HepG2 (cell line): ENCODE data around the gene PGPEP1. TPM values are rescaled to one million over a fixed set of nuclear protein-coding genes. Genes with fewer than 3 reads are reported as not detected.
A peak's percentile ranks its signal among the peaks of the same experiment; 100 is the strongest.

Source experiments
- ELF1 ChIP-seq: sonication (generic); formaldehyde crosslinking; IDR thresholded peaks from 2 replicates; pipeline ENCODE4 v1.4.0; 2020; ENCODE audit warnings: missing genetic modification reagents
- FIP1L1 ChIP-seq: fragments of 200-400 bp; formaldehyde crosslinking; IDR thresholded peaks from 2 replicates; pipeline ENCODE4 v1.6.1; 2018; ENCODE audit warnings: low read depth, mild to moderate bottlenecking, low read length, moderate library complexity, borderline replicate concordance; ENCODE audit not compliant: insufficient read depth
- HHEX ChIP-seq: IDR thresholded peaks from 2 replicates; pipeline ENCODE4 v1.6.1; 2016; ENCODE audit warnings: control low read depth
- HIVEP1 ChIP-seq: sonication (generic); formaldehyde crosslinking; IDR thresholded peaks from 2 replicates; pipeline ENCODE4 v1.4.0; 2020; ENCODE audit warnings: mild to moderate bottlenecking, missing genetic modification reagents
- KLF13 ChIP-seq: sonication (generic); formaldehyde crosslinking; IDR thresholded peaks from 2 replicates; pipeline ENCODE4 v1.4.0; 2020; ENCODE audit warnings: mild to moderate bottlenecking, missing genetic modification reagents
- LBX2 ChIP-seq: sonication (generic); formaldehyde crosslinking; IDR thresholded peaks from 2 replicates; pipeline ENCODE4 v1.5.0; 2020; ENCODE audit warnings: missing genetic modification reagents, mild to moderate bottlenecking, borderline replicate concordance
- LCORL ChIP-seq, 2 experiments: fragments of 450-650 bp in 1 of 2; sonication (generic) in 1 of 2; formaldehyde crosslinking in 1 of 2; IDR thresholded peaks; 2 replicates each; pipeline versions ENCODE4 v1.5.0 to v1.6.1; 2017 to 2020; ENCODE audit warnings: antibody characterized with exemption in 1 of 2, missing genetic modification reagents in 1 of 2
- MIXL1 ChIP-seq: IDR thresholded peaks from 2 replicates; pipeline ENCODE4 v1.6.1; 2016
- MLX ChIP-seq: IDR thresholded peaks from 2 replicates; pipeline ENCODE4 v1.6.1; 2016
- NCOA5 ChIP-seq: sonication (generic); formaldehyde crosslinking; IDR thresholded peaks from 2 replicates; pipeline ENCODE4 v1.4.0; 2020; ENCODE audit warnings: missing genetic modification reagents
- TBX3 ChIP-seq: fragments of 450-650 bp; IDR thresholded peaks from 2 replicates; pipeline ENCODE4 v1.6.1; 2017; ENCODE audit warnings: antibody characterized with exemption, mild to moderate bottlenecking, inconsistent platforms, borderline replicate concordance
- ZFX ChIP-seq: sonication (generic); formaldehyde crosslinking; IDR thresholded peaks from 2 replicates; pipeline ENCODE4 v1.4.0; 2020; ENCODE audit warnings: mild to moderate bottlenecking, low read depth, missing genetic modification reagents, moderate library complexity
- ZNF382 ChIP-seq: sonication (generic); formaldehyde crosslinking; IDR thresholded peaks from 2 replicates; pipeline ENCODE4 v1.5.0; 2020; ENCODE audit warnings: missing genetic modification reagents, mild to moderate bottlenecking, borderline replicate concordance
- ZSCAN22 ChIP-seq: sonication (generic); formaldehyde crosslinking; IDR thresholded peaks from 2 replicates; pipeline ENCODE4 v1.4.0; 2020; ENCODE audit warnings: mild to moderate bottlenecking, missing genetic modification reagents
- polyA plus RNA-seq, 8 experiments: library from polyadenylated mRNA; depleted of rRNA in 3 of 8; stranded (reverse) in 7 of 8; unstranded in 1 of 8; fragments of >200 nt; fragmentation: Illumina TruSeq in 4 of 8; extraction: Trizol in 4 of 8; gene quantifications; 2 replicates each; pipeline versions ENCODE4 v1.2.1 to v1.2.3, GENCODE V29; 2011 to 2016; ENCODE audit warnings: low read depth in 4 of 8, missing spikeins in 1 of 8, mixed read lengths in 1 of 8; ENCODE audit not compliant: insufficient read depth in 1 of 8
- total RNA-seq, 5 experiments: library from RNA; depleted of rRNA; stranded (reverse); fragments of >200 nt; fragmentation: Illumina TruSeq; extraction: Trizol; gene quantifications; 2 replicates each; pipeline ENCODE4 v1.2.3, GENCODE V29; 2016; ENCODE audit warnings: low read depth in 1 of 5
- TF ChIP-seq, protein P1 (sequence below): sonication (generic); formaldehyde crosslinking; IDR thresholded peaks from one replicate; pipeline ENCODE4 v1.5.1; 2020; ENCODE audit warnings: mild to moderate bottlenecking, missing genetic modification reagents; ENCODE audit errors: not compliant biosample characterization
- TF ChIP-seq, protein P2 (sequence below): sonication (generic); formaldehyde crosslinking; IDR thresholded peaks from 2 replicates; pipeline ENCODE4 v1.4.0; 2020; ENCODE audit warnings: mild to moderate bottlenecking, missing genetic modification reagents
- TF ChIP-seq, protein P3 (sequence below): sonication (generic); formaldehyde crosslinking; IDR thresholded peaks from 2 replicates; pipeline ENCODE4 v1.9.0; 2022; ENCODE audit warnings: low read depth, missing genetic modification reagents

Gene PGPEP1
- total and polyA plus RNA-seq, 2 of the 13 experiments (the other 11 are each of a cell fraction or from before 2014, with no cell fraction given), result 53.1 to 56.6 TPM

GRCh38 chr19:18388100-18388959 lies 47.9 kb downstream of the PGPEP1 start (continued):
- TF ChIP-seq, protein P1, sequence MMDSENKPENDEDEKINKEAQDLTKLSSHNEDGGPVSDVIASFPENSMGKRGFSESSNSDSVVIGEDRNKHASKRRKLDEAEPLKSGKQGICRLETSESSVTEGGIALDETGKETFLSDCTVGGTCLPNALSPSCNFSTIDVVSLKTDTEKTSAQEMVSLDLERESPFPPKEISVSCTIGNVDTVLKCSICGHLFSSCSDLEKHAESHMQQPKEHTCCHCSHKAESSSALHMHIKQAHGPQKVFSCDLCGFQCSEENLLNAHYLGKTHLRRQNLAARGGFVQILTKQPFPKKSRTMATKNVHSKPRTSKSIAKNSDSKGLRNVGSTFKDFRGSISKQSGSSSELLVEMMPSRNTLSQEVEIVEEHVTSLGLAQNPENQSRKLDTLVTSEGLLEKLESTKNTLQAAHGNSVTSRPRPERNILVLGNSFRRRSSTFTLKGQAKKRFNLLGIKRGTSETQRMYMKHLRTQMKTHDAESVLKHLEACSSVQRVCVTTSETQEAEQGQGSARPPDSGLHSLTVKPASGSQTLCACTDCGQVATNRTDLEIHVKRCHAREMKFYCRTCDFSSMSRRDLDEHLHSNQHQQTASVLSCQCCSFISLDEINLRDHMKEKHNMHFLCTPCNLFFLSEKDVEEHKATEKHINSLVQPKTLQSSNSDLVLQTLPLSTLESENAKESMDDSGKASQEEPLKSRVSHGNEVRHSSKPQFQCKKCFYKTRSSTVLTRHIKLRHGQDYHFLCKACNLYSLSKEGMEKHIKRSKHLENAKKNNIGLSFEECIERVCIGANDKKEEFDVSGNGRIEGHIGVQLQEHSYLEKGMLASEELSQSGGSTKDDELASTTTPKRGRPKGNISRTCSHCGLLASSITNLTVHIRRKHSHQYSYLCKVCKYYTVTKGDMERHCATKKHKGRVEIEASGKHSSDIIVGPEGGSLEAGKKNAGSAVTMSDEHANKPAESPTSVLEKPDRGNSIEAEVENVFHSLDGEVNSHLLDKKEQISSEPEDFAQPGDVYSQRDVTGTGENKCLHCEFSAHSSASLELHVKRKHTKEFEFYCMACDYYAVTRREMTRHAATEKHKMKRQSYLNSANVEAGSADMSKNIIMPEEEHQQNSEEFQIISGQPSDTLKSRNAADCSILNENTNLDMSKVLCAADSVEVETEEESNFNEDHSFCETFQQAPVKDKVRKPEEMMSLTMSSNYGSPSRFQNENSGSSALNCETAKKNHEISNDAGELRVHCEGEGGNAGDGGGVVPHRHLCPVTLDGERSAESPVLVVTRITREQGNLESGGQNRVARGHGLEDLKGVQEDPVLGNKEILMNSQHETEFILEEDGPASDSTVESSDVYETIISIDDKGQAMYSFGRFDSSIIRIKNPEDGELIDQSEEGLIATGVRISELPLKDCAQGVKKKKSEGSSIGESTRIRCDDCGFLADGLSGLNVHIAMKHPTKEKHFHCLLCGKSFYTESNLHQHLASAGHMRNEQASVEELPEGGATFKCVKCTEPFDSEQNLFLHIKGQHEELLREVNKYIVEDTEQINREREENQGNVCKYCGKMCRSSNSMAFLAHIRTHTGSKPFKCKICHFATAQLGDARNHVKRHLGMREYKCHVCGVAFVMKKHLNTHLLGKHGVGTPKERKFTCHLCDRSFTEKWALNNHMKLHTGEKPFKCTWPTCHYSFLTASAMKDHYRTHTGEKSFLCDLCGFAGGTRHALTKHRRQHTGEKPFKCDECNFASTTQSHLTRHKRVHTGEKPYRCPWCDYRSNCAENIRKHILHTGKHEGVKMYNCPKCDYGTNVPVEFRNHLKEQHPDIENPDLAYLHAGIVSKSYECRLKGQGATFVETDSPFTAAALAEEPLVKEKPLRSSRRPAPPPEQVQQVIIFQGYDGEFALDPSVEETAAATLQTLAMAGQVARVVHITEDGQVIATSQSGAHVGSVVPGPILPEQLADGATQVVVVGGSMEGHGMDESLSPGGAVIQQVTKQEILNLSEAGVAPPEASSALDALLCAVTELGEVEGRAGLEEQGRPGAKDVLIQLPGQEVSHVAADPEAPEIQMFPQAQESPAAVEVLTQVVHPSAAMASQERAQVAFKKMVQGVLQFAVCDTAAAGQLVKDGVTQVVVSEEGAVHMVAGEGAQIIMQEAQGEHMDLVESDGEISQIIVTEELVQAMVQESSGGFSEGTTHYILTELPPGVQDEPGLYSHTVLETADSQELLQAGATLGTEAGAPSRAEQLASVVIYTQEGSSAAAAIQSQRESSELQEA (CRISPR knock-in tag), result peak; percentile 87
- TF ChIP-seq NCOA5 (CRISPR knock-in tag) (peak; percentile 91), ZFX (CRISPR knock-in tag) (peak; percentile 61), ZSCAN22 (CRISPR knock-in tag) (peak; percentile 66; the same call in 1 of the 2 replicates), LBX2 (CRISPR knock-in tag) (peak; percentile 56; the same call in 1 of the 2 replicates), MIXL1 (CRISPR knock-in tag) (no peak), TBX3 (no peak), KLF13 (CRISPR knock-in tag) (no peak), FIP1L1 (no peak; the same call in 1 of the 2 replicates), HHEX (CRISPR knock-in tag) (no peak), ELF1 (CRISPR knock-in tag) (no peak), HIVEP1 (peak; percentile 87), MLX (CRISPR knock-in tag) (no peak), LCORL (IDR thresholded peaks at IDR 0.05) (no peak), LCORL (CRISPR knock-in tag; IDR thresholded peaks at IDR 0.05) (peak; percentile 66), ZNF382 (CRISPR knock-in tag) (no peak)
- TF ChIP-seq, protein P2, sequence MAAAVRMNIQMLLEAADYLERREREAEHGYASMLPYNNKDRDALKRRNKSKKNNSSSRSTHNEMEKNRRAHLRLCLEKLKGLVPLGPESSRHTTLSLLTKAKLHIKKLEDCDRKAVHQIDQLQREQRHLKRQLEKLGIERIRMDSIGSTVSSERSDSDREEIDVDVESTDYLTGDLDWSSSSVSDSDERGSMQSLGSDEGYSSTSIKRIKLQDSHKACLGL (CRISPR knock-in tag), result peak; percentile 89
- TF ChIP-seq, protein P3, sequence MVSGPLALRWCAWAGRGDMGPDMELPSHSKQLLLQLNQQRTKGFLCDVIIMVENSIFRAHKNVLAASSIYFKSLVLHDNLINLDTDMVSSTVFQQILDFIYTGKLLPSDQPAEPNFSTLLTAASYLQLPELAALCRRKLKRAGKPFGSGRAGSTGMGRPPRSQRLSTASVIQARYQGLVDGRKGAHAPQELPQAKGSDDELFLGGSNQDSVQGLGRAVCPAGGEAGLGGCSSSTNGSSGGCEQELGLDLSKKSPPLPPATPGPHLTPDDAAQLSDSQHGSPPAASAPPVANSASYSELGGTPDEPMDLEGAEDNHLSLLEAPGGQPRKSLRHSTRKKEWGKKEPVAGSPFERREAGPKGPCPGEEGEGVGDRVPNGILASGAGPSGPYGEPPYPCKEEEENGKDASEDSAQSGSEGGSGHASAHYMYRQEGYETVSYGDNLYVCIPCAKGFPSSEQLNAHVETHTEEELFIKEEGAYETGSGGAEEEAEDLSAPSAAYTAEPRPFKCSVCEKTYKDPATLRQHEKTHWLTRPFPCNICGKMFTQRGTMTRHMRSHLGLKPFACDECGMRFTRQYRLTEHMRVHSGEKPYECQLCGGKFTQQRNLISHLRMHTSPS (CRISPR knock-in tag), result peak; percentile 74
